Measurements from ENCODE around the gene NBAS.

NBAS gene

DNA sequence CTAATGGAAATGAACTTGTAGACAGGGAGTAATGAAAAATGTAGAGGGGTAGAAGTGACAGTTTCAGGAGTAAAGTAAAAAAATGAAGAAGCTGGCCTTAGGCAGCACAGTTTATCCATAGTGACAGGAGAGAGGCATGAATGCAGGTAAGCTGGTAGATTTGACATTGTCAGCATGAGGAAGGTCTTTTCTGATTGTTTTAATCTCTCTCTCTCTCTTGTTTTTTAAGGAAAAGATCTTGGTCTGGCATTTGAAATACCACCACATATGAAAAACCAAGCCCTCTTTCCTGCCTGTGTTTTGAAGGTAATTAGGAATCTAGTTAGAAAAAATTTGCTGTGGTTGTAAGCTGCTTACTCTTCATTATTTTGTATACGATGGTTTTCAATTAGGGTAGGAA lies 44.6 kb upstream of the NBAS start:
- no peak for TF ChIP-seq CTCF (conservative IDR thresholded peaks at IDR 0.05)
- H3K27ac ChIP-seq, result no peak overlapping the region

DNA sequence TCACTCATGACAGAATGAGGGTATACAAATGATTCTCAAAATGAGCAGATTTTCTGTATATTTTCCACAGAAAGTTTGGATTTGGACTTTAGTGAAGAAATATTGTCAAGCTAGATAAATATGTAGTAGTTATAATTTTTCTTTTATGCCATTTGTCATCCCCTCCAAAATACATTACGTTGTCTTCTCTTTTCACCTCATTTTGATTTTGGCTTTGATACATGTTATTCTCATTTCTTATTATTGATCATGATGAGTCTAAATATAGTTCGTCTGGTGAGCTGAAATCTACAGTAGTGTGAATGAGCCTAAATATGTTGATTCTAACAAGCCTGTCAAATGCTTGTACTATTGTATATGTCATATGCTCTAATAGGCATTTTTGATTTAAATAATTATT lies 42.8 kb upstream of the NBAS start:
- TF ChIP-seq CTCF (conservative IDR thresholded peaks at IDR 0.05), result no peak

DNA sequence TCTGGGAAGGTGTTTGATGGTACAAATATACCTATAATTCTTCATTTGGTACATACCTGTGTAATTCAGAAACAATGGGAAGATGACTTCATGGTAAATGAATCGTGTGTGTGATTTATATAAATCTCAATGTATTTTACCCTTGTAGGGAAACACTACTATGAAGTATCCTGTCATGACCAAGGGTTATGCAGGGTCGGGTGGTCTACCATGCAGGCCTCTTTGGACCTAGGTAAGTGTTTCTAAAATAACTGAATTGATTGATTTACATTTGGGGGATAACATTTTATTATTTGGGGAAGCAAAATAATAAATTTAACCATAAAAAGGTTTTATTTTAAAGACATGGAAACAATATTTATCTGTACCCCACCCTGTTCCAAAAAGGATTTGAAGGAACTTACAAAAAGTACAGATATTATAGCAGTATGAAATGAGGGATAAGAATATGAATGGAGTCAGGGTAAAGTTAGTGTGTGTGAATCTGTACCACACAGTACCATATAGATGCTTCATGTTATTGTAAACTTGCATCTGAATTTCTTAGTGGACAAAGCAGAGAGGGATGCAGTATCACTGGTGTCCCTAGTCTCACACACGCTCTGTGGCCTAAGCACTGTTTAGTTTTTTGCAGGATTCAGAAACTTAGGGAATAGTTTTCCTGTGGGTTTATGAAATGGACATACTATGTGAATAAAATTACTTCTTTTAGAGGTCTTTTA lies 42.1 kb upstream of the NBAS start:
- TF ChIP-seq CTCF (conservative IDR thresholded peaks at IDR 0.05), result no peak
- no peak overlapping the region for H3K27ac ChIP-seq

More for the DNA sequence above, 42.8 kb upstream of the NBAS start:
- H3K27ac ChIP-seq, result no peak overlapping the region

- no peak overlapping the region for H3K27ac ChIP-seq
- TF ChIP-seq CTCF (conservative IDR thresholded peaks at IDR 0.05), result no peak
These were observed 41.3 kb upstream of the NBAS start for GRCh38 chr2:15602393-15602792.

- TF ChIP-seq CTCF (conservative IDR thresholded peaks at IDR 0.05), result no peak
- no peak overlapping the region for H3K27ac ChIP-seq
These were observed 40.5 kb upstream of the NBAS start for GRCh38 chr2:15601681-15602080.

DNA sequence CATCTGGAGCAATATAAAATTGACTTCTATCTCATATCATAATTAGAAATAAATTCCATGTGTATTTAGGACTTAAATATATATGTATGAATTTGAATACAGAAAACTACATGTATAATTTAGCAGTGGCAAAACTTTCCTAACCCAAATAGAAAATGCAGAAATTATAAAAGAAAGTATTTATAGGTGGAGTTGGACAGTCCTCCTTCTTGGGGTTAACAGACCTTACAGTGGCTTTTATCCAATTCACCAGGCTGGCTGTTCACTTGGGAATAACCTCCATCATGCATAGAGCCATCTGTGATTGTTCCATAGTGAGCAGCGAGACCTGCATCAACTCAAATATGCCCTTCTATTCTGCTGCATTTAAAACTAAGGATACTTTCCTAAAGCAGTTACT lies 38.9 kb upstream of the NBAS start:
- TF ChIP-seq CTCF (conservative IDR thresholded peaks at IDR 0.05), result no peak
- H3K27ac ChIP-seq, result no peak overlapping the region

DNA sequence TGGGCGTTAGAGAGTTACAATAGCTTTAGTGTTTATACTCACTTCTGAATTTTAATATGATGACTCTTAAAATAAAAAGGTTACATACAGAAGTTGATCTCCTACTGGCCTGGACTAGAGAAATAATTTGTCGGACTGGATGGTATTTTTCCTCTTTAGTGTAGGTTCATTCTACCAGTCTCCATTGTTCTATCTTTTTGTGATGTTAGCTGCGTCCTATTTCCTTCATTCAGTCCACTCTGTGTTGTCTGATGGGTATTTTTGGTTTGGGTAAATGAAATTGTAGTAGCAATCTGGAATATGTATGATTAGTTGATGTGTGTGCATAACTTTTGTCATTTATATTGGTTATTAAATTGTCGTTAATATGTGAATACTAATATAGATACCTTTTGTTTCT lies 35.8 kb upstream of the NBAS start:
- H3K27ac ChIP-seq, result no peak overlapping the region
- no peak for TF ChIP-seq CTCF (conservative IDR thresholded peaks at IDR 0.05)

Measured in VCaP (cell line).